Measurements from ENCODE around the gene SRM.

Gene SRM

GRCh38 chr1:11012260-11013159 is 47.3 kb downstream of the SRM start, which contains the start of gene TARDBP:
Gene TARDBP (plus strand): TSS chr1:11012654. CDS start chr1:11013728, 1,074 bp downstream.
- peak; percentile 83 to 92 for DNase-seq
